Uterus (tissue), 4 donors: ENCODE measurements around the gene SLC49A3. TPM values are rescaled to one million over a fixed set of nuclear protein-coding genes. Genes with fewer than 3 reads are reported as not detected.
"Not testable (repeated sequence)": the region's sequence is repeated elsewhere in the genome, so short reads cannot be mapped to it uniquely, and the experiment has no call there.

Experiments
- DNase-seq, 2 donors: peaks; one replicate each; pipeline ENCODE4 v3.0.0-alpha.2; 2019 to 2020
- H3K27ac ChIP-seq, 2 donors: fragments of 200-600 bp; sonication (generic); 1 replicate in 1 of 2; 2 replicates in 1 of 2; pipeline ENCODE4 v1.5.1; 2016 to 2018
- H3K27me3 ChIP-seq, 2 donors: fragments of 200-600 bp; sonication (generic); one replicate each; pipeline ENCODE4 v1.5.1; 2018 to 2019; ENCODE audit warnings: control low read depth in 1 of 2
- H3K36me3 ChIP-seq, 2 donors: fragments of 200-600 bp; sonication (generic); one replicate each; pipeline ENCODE4 v1.5.1; 2019; ENCODE audit warnings: control low read depth in 1 of 2
- H3K4me1 ChIP-seq, 2 donors: fragments of 200-600 bp; sonication (generic); one replicate each; pipeline ENCODE4 v1.5.1; 2018 to 2019; ENCODE audit warnings: control low read depth in 1 of 2
- H3K4me3 ChIP-seq, 2 donors: fragments of 200-600 bp; sonication (generic); 1 replicate in 1 of 2; 2 replicates in 1 of 2; pipeline ENCODE4 v1.5.1; 2018 to 2019; ENCODE audit warnings: mild to moderate bottlenecking in 1 of 2
- H3K9me3 ChIP-seq, 2 donors: fragments of 200-600 bp; sonication (generic); one replicate each; pipeline ENCODE4 v1.5.1; 2019; ENCODE audit warnings: control low read depth in 1 of 2
- POLR2A ChIP-seq, 2 donors: fragments of 450-650 bp; IDR thresholded peaks; one replicate each; pipeline ENCODE4 v1.6.1; 2016; ENCODE audit warnings: antibody characterized with exemption in 2 of 2, mild to moderate bottlenecking in 1 of 2, moderate library complexity in 1 of 2
- intact Hi-C: fragments of 100-400 bp; cut with DNase I; formaldehyde crosslinking; loops from one replicate; pipeline ENCODE4 v1.15.1; 2023; ENCODE audit warnings: low total_unique reads
- total RNA-seq, 4 donors: library from RNA; depleted of rRNA in 3 of 4; stranded (reverse); fragments of >200 nt in 3 of 4; gene quantifications; one replicate each; pipeline versions ENCODE4 v1.1.0 to v1.2.4, GENCODE V29; 2014 to 2023
- TF ChIP-seq, protein P1 (sequence below), 4 experiments: fragments of 200-600 bp in 2 of 4; fragments of 450-650 bp in 2 of 4; sonication (generic) in 2 of 4; IDR thresholded peaks; one replicate each; pipeline ENCODE4 v1.5.1; 2016 to 2019; ENCODE audit warnings: antibody characterized with exemption in 4 of 4, mild to moderate bottlenecking in 2 of 4, moderate library complexity in 1 of 4
- donor health status: DM: yes; HTN: yes; CAD: no.

Gene SLC49A3
- total RNA-seq, 4 donors from 2014 or later = 1.2 to 12.6 (median 2.8) TPM

GRCh38 chr4:649751-650310, 39.1 kb downstream of the SLC49A3 start:
- no peak for DNase-seq
- Histone ChIP-seq H3K4me3 (no peak overlapping the region), H3K9me3 (no peaks in the 10 kb centered on the region), H3K36me3 (no peaks in the 10 kb centered on the region), H3K4me1 (no peaks in the 10 kb centered on the region), H3K27ac (no peak overlapping the region), H3K27me3 (no peaks in the 10 kb centered on the region)
- TF ChIP-seq POLR2A (IDR thresholded peaks at IDR 0.05) = no peak
- TF ChIP-seq, protein P1, sequence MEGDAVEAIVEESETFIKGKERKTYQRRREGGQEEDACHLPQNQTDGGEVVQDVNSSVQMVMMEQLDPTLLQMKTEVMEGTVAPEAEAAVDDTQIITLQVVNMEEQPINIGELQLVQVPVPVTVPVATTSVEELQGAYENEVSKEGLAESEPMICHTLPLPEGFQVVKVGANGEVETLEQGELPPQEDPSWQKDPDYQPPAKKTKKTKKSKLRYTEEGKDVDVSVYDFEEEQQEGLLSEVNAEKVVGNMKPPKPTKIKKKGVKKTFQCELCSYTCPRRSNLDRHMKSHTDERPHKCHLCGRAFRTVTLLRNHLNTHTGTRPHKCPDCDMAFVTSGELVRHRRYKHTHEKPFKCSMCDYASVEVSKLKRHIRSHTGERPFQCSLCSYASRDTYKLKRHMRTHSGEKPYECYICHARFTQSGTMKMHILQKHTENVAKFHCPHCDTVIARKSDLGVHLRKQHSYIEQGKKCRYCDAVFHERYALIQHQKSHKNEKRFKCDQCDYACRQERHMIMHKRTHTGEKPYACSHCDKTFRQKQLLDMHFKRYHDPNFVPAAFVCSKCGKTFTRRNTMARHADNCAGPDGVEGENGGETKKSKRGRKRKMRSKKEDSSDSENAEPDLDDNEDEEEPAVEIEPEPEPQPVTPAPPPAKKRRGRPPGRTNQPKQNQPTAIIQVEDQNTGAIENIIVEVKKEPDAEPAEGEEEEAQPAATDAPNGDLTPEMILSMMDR (IDR thresholded peaks at IDR 0.05) = no peak
- intact Hi-C loops = no loop called here

GRCh38 chr4:649293-649625, 39.7 kb downstream of the SLC49A3 start:
- Histone ChIP-seq H3K4me3 (no peak overlapping the region), H3K9me3 (no peaks in the 10 kb centered on the region), H3K27ac (no peak overlapping the region), H3K36me3 (no peaks in the 10 kb centered on the region), H3K4me1 (no peaks in the 10 kb centered on the region), H3K27me3 (no peaks in the 10 kb centered on the region)
- DNase-seq = no peak
- TF ChIP-seq, protein P1 (IDR thresholded peaks at IDR 0.05) = no peak
- TF ChIP-seq POLR2A (IDR thresholded peaks at IDR 0.05) = no peak
- intact Hi-C loops = no loop called here

DNA sequence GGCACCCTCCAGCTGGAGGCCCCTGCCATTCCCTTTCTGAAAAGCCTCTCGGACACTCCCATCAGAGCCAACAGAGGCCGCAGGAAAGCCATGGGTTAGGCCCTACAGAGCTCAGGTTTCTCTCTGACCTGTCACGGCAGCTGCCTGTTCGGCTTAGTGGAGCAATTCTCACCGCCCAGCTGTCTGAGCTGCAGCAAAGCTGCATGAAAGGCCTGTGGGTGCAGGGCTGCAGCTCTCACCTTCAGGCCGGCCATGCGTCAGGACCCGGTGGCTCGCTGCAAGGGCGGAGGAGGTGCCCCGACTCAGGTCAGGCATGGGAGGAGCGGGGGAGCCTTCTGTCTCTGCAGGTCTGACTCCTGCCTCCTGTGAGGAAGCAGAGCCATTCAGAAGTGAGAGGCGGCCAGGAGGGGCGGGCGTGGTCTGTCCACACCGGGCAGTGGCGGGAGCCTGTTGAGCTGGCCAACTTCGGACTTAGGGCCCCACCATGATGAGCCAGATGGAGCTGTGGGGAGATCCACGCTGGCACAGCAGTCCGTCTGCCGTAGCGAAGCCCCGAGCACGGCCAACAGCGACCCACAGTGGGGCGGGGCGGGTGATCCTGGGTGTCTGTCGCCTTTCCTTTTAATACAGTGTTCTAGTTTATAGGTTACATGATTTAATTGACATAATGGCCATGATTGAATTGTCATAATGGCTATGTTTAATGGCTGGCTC, 40.2 kb downstream of the SLC49A3 start:
- Histone ChIP-seq H3K36me3 (no peaks in the 10 kb centered on the region), H3K4me3 (no peak overlapping the region), H3K9me3 (no peaks in the 10 kb centered on the region), H3K4me1 (no peaks in the 10 kb centered on the region), H3K27me3 (no peaks in the 10 kb centered on the region), H3K27ac (no peak overlapping the region)
- no peak for DNase-seq
- intact Hi-C loops = no loop called here
- no peak for TF ChIP-seq POLR2A (IDR thresholded peaks at IDR 0.05)
- TF ChIP-seq, protein P1 (IDR thresholded peaks at IDR 0.05) = no peak

DNA sequence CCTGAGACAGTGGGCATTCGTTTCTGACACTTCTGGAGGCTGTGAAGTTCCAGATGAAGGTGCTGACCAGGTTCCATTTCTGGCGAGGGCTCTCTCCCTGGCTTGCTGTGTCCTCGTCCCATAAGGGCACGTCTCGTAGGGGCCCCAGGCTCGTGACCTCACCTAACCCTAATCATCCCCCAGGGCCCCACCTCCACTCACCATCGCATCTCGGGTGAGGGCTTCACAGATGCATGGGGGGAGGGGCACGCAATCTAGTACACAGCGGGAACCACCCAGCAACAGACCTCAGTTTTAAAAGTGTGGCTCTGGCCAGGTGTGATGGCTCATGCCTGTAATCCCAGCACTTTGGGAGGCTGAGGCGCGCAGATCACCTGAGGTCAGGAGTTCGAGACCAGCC, 41.5 kb downstream of the SLC49A3 start:
- H3K9me3 ChIP-seq = no peaks in the 10 kb centered on the region
- no peaks in the 10 kb centered on the region for H3K36me3 ChIP-seq
- H3K27ac ChIP-seq = no peak overlapping the region
- no peaks in the 10 kb centered on the region for H3K4me1 ChIP-seq
- no peak for DNase-seq
- intact Hi-C loops = no loop called here
- no peak overlapping the region for H3K4me3 ChIP-seq
- TF ChIP-seq, protein P1 (IDR thresholded peaks at IDR 0.05) = no peak
- no peak for TF ChIP-seq POLR2A (IDR thresholded peaks at IDR 0.05)
- no peaks in the 10 kb centered on the region for H3K27me3 ChIP-seq

DNA sequence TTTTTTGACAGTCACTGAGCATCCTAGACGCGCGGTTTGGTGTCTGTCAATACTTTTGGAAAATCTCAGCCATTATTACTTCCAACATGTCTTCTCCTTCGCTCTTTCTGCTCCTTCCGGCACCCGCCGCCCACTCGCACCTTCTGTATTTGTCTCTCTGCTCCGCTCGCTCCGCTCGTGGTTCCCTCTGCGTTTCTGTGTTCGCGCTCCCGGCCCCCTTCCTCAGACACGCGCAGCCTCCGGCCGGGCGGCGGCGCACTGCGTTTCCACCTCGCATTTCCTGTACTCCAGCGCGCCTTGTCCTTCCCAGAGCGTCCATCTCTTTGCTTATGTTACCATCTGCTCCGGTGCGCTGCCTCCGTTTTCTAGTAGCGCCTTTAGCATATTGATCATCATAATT, 42.5 kb downstream of the SLC49A3 start:
- Histone ChIP-seq H3K36me3 (no peaks in the 10 kb centered on the region), H3K4me3 (no peak overlapping the region), H3K27me3 (no peaks in the 10 kb centered on the region), H3K27ac (no peak overlapping the region), H3K4me1 (no peaks in the 10 kb centered on the region), H3K9me3 (no peaks in the 10 kb centered on the region)
- no peak for TF ChIP-seq POLR2A (IDR thresholded peaks at IDR 0.05)
- TF ChIP-seq, protein P1 (IDR thresholded peaks at IDR 0.05) = no peak
- intact Hi-C loops = no loop called here
- DNase-seq = no peak

DNA sequence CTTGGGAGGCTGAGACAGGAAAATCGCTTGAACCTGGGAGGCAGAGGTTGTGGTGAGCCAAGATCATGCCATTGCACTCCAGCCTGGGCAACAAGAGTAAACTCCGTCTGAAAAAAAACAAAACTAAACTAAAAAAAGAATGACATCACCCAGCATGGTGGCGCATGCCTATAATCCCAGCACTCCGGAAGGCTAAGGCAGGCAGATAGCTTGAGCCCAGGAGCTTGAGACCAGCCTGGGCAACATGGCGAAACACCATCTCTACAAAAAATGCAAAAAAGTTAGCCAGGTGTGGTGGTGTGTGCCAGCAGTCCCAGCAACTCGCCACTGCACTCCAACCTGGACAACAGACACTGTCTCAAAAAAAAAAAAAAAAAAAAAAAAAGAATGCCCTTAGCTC, 46.6 kb downstream of the SLC49A3 start:
- H3K27me3 ChIP-seq, H3K36me3 ChIP-seq, H3K4me3 ChIP-seq, H3K27ac ChIP-seq, H3K9me3 ChIP-seq, H3K4me1 ChIP-seq, DNase-seq, intact Hi-C loops: not testable (repeated sequence)
